PC-9 (cell line): ENCODE measurements around the gene TUBB. TPM values are rescaled to one million over a fixed set of nuclear protein-coding genes. Genes with fewer than 3 reads are reported as not detected.

Experiments
- BruUV-seq: library from RNA; stranded (reverse); fragments of 400-500 nt; replicated peaks from 2 replicates; lab custom pipeline; 2021; lab: Mats Ljungman, UMichigan
- CTCF ChIA-PET: fragments of 300-600 bp; sonication (Branson Sonifier 250); formaldehyde crosslinking; loops from one replicate; lab custom pipeline; 2022; ENCODE audit warnings: antibody characterized with exemption; lab: Charles Lee
- POLR2A ChIA-PET: fragments of 300-600 bp; sonication (Branson Sonifier 250); formaldehyde crosslinking; loops from one replicate; lab custom pipeline; 2022; ENCODE audit warnings: antibody characterized with exemption; ENCODE audit not compliant: unreplicated experiment; lab: Charles Lee
- DNase-seq, 2 experiments: peaks; one replicate each; pipeline versions ENCODE4 v3.0.0 to v3.0.0-alpha.2; 2015 to 2022; ENCODE audit warnings: mixed read lengths in 1 of 2
- H2AFZ ChIP-seq: fragments of 200-600 bp; sonication (generic); 2 replicates; pipeline ENCODE4 v1.8.1; 2017; ENCODE audit warnings: antibody characterized with exemption
- H3F3A ChIP-seq: fragments of 200-600 bp; sonication (generic); 2 replicates; pipeline ENCODE4 v1.8.1; 2017; ENCODE audit warnings: antibody characterized with exemption, mild to moderate bottlenecking, low read depth; ENCODE audit not compliant: insufficient read depth
- H3K27ac ChIP-seq: fragments of 200-600 bp; sonication (generic); 2 replicates; pipeline ENCODE4 v1.6.1; 2016; ENCODE audit warnings: mixed run types
- H3K27me3 ChIP-seq: fragments of 200-600 bp; sonication (generic); 2 replicates; pipeline ENCODE4 v1.6.1; 2016; ENCODE audit warnings: low read depth, mixed run types; ENCODE audit not compliant: insufficient read depth
- H3K36me3 ChIP-seq: fragments of 200-600 bp; sonication (generic); 2 replicates; pipeline ENCODE4 v1.6.1; 2016; ENCODE audit warnings: low read depth, mixed run types
- H3K4me1 ChIP-seq: fragments of 200-600 bp; sonication (generic); replicated peaks from 2 replicates; pipeline ENCODE4 v1.6.1; 2016; ENCODE audit warnings: mixed run types; ENCODE audit not compliant: insufficient read depth
- H3K4me2 ChIP-seq: fragments of 200-600 bp; sonication (generic); 2 replicates; pipeline ENCODE4 v1.6.1; 2017; ENCODE audit warnings: mixed run types
- H3K4me3 ChIP-seq: fragments of 200-600 bp; sonication (generic); 2 replicates; pipeline ENCODE4 v1.6.1; 2016; ENCODE audit warnings: mixed run types
- H3K79me2 ChIP-seq: fragments of 200-600 bp; sonication (generic); 2 replicates; pipeline ENCODE4 v1.6.1; 2017; ENCODE audit warnings: low read depth, mixed run types
- H3K9me2 ChIP-seq: fragments of 200-600 bp; sonication (generic); 2 replicates; pipeline ENCODE4 v1.8.1; 2017; ENCODE audit warnings: mild to moderate bottlenecking; ENCODE audit not compliant: insufficient read depth
- H3K9me3 ChIP-seq: fragments of 200-600 bp; sonication (generic); 2 replicates; pipeline ENCODE4 v1.8.1; 2016; ENCODE audit warnings: low read depth; ENCODE audit not compliant: insufficient read depth
- H4K20me1 ChIP-seq: fragments of 200-600 bp; sonication (generic); 2 replicates; pipeline ENCODE4 v1.8.1; 2017; ENCODE audit not compliant: insufficient read depth
- CTCF ChIP-seq: fragments of 200-600 bp; sonication (generic); conservative IDR thresholded peaks from 2 replicates; pipeline ENCODE4 v1.6.1; 2017; ENCODE audit warnings: mixed run types, antibody characterized with exemption, mild to moderate bottlenecking, moderate library complexity
- EZH2 ChIP-seq: fragments of 200-600 bp; sonication (generic); IDR thresholded peaks from 2 replicates; pipeline ENCODE4 v1.8.0; 2017; ENCODE audit warnings: antibody characterized with exemption, low read depth
- intact Hi-C: fragments of 100-400 bp; cut with micrococcal nuclease; formaldehyde crosslinking; loops from one replicate; pipeline ENCODE4 v1.10.0; 2022; ENCODE audit not compliant: unreplicated experiment
- total RNA-seq: library from RNA; stranded (reverse); gene quantifications from 2 replicates; pipeline ENCODE4 v1.2.3, GENCODE V29; 2021

Gene TUBB
- total RNA-seq, 1 experiment from 2014 or later = 901 TPM

GRCh38 chr6:30711758-30712380 is 8.3 kb upstream of the TUBB start:
- no peaks in the 10 kb centered on the region for H3K79me2 ChIP-seq
- no peaks in the 10 kb centered on the region for H3K9me3 ChIP-seq
- peaks cover 21% of the 10 kb centered on the region for H3K4me1 ChIP-seq
- H3K9me2 ChIP-seq = peaks cover 3% of the 10 kb centered on the region; the same call in 1 of the 2 replicates
- peaks cover 11% of the 10 kb centered on the region; the same call in 1 of the 2 replicates for H3F3A ChIP-seq
- H3K36me3 ChIP-seq = no peaks in the 10 kb centered on the region
- no peak overlapping the region for H3K27ac ChIP-seq
- no peaks in the 10 kb centered on the region for H3K27me3 ChIP-seq
- DNase-seq = no peak
- H3K4me2 ChIP-seq = no peak overlapping the region
- intact Hi-C loops = no loop called here
- H4K20me1 ChIP-seq = no peaks in the 10 kb centered on the region
- BruUV-seq = no TSS peak
- no peak overlapping the region for H3K4me3 ChIP-seq
- ChIA-PET CTCF (no interaction called here), POLR2A (no interaction called here)
- no peak for TF ChIP-seq EZH2
- no peak overlapping the region for H2AFZ ChIP-seq

- ChIA-PET POLR2A (no interaction called here), CTCF (no interaction called here)
- Histone ChIP-seq H3K79me2 (no peaks in the 10 kb centered on the region), H3K4me3 (no peak overlapping the region), H3K9me2 (peaks cover 3% of the 10 kb centered on the region; the same call in 1 of the 2 replicates), H3F3A (peaks cover 8% of the 10 kb centered on the region; the same call in 1 of the 2 replicates), H3K4me2 (no peak overlapping the region), H3K27ac (no peak overlapping the region), H2AFZ (no peak overlapping the region), H4K20me1 (no peaks in the 10 kb centered on the region), H3K36me3 (no peaks in the 10 kb centered on the region), H3K27me3 (no peaks in the 10 kb centered on the region), H3K4me1 (peaks cover 15% of the 10 kb centered on the region), H3K9me3 (no peaks in the 10 kb centered on the region)
- TF ChIP-seq EZH2 (no peak), CTCF (no peak)
- no peak for DNase-seq
- BruUV-seq = no TSS peak
- intact Hi-C loops = no loop called here
These were observed 7.7 kb upstream of the TUBB start for GRCh38 chr6:30712441-30712945.

- H3F3A ChIP-seq = peaks cover 10% of the 10 kb centered on the region; the same call in 1 of the 2 replicates
- no TSS peak for BruUV-seq
- H4K20me1 ChIP-seq = no peaks in the 10 kb centered on the region
- POLR2A ChIA-PET = no interaction called here
- H3K9me2 ChIP-seq = peaks cover 3% of the 10 kb centered on the region; the same call in 1 of the 2 replicates
- no peaks in the 10 kb centered on the region for H3K9me3 ChIP-seq
- no peak overlapping the region for H3K4me3 ChIP-seq
- H3K4me2 ChIP-seq = no peak overlapping the region
- CTCF ChIA-PET = interaction anchor here (0.6 kb wide), 2 partner anchors 88 to 369 kb away, joined by 3 read pairs; no protein-coding TSS in a partner anchor
- peaks cover 25% of the 10 kb centered on the region for H3K4me1 ChIP-seq
- H2AFZ ChIP-seq = no peak overlapping the region
- intact Hi-C loops = no loop called here
- no peaks in the 10 kb centered on the region for H3K36me3 ChIP-seq
- TF ChIP-seq EZH2 (no peak), CTCF (no peak)
- DNase-seq = no peak
- H3K79me2 ChIP-seq = peaks cover 12% of the 10 kb centered on the region
- H3K27ac ChIP-seq = no peak overlapping the region
- no peaks in the 10 kb centered on the region for H3K27me3 ChIP-seq
These were observed 5.9 kb upstream of the TUBB start for GRCh38 chr6:30714263-30714662.
